PC-9 (cell line): ENCODE results near the gene PSMD1.

Experiments used
- EZH2 ChIP-seq: fragments of 200-600 bp; sonication (generic); IDR thresholded peaks from 2 replicates; pipeline ENCODE4 v1.8.0; 2017; ENCODE audit warnings: antibody characterized with exemption, low read depth
- TF ChIP-seq, protein P1 (sequence below): fragments of 200-600 bp; sonication (generic); conservative IDR thresholded peaks from 2 replicates; pipeline ENCODE4 v1.6.1; 2017; ENCODE audit warnings: mixed run types, antibody characterized with exemption, mild to moderate bottlenecking, moderate library complexity

DNA sequence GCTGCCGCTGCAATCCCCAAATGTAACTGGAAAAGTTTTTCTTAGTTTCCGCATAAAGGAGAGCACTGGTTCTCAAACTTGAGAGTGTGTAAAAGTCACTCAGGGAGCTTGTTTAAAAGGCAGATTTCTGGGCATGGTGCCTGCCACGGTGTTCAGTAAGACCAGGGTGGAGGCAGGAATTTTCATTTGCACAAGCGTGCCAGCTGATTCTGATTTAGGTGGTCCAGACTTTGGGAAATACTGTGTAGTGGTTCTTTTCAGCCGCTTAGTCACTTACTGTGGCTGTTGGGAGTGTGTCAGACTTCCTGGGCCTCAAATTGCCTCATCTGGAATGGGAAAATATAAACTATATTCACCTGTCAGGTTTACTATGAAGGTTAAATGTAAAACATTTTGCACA is 142.6 kb downstream of the PSMD1 start:
- TF ChIP-seq, protein P1, sequence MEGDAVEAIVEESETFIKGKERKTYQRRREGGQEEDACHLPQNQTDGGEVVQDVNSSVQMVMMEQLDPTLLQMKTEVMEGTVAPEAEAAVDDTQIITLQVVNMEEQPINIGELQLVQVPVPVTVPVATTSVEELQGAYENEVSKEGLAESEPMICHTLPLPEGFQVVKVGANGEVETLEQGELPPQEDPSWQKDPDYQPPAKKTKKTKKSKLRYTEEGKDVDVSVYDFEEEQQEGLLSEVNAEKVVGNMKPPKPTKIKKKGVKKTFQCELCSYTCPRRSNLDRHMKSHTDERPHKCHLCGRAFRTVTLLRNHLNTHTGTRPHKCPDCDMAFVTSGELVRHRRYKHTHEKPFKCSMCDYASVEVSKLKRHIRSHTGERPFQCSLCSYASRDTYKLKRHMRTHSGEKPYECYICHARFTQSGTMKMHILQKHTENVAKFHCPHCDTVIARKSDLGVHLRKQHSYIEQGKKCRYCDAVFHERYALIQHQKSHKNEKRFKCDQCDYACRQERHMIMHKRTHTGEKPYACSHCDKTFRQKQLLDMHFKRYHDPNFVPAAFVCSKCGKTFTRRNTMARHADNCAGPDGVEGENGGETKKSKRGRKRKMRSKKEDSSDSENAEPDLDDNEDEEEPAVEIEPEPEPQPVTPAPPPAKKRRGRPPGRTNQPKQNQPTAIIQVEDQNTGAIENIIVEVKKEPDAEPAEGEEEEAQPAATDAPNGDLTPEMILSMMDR = no peak
- TF ChIP-seq EZH2 = no peak
